Measurements from ENCODE around the gene GAMT. TPM values are rescaled to one million over a fixed set of nuclear protein-coding genes. Genes with fewer than 3 reads are reported as not detected.

The GAMT gene
- total RNA-seq, 2 experiments from 2014 or later = 27.8 to 29.5 TPM

DNA sequence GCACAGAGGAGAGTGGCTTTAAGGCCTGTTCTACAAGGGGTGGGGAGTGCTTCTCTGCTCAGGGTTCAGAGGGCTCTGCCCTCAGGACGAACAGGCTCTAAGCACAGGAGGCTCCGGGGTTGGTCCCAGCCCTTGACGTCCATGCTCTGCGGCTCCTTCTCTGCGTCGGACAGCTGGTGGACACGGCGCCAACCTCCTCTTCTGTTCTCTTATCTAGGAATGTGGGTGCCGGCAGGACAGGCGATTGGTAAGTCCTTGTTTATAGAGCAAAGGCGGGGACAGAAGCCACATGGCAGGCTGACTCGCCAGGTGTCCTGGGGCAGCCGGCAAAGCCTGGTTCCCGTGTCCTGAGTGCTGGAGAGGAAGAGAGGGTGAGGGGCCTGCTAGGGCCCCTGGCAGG is 28.4 kb upstream of the GAMT start:
- no peaks in the 10 kb centered on the region for H3K27me3 Mint-ChIP-seq
- intact Hi-C loops (cut with micrococcal nuclease) = no loop called here
- no peaks in the 10 kb centered on the region for H3K4me1 Mint-ChIP-seq (ENCODE audit: low read depth)
- CTCF ChIA-PET = no interaction called here
- peaks cover 23% of the 10 kb centered on the region for H3K36me3 Mint-ChIP-seq (ENCODE audit: low read depth)
- TF ChIP-seq, protein P1, sequence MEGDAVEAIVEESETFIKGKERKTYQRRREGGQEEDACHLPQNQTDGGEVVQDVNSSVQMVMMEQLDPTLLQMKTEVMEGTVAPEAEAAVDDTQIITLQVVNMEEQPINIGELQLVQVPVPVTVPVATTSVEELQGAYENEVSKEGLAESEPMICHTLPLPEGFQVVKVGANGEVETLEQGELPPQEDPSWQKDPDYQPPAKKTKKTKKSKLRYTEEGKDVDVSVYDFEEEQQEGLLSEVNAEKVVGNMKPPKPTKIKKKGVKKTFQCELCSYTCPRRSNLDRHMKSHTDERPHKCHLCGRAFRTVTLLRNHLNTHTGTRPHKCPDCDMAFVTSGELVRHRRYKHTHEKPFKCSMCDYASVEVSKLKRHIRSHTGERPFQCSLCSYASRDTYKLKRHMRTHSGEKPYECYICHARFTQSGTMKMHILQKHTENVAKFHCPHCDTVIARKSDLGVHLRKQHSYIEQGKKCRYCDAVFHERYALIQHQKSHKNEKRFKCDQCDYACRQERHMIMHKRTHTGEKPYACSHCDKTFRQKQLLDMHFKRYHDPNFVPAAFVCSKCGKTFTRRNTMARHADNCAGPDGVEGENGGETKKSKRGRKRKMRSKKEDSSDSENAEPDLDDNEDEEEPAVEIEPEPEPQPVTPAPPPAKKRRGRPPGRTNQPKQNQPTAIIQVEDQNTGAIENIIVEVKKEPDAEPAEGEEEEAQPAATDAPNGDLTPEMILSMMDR (IDR thresholded peaks at IDR 0.05) = no peak
- POLR2A ChIA-PET = interaction anchor here (1.2 to 1.5 kb wide), 2 partner anchors 13 kb away, joined by 3 read pairs; no protein-coding TSS in a partner anchor
- ATAC-seq (no peak), DNase-seq (no peak)
- H3K9me3 Mint-ChIP-seq = no peaks in the 10 kb centered on the region
- no peak overlapping the region for H3K27ac Mint-ChIP-seq
- no peak overlapping the region for H3K4me3 Mint-ChIP-seq

DNA sequence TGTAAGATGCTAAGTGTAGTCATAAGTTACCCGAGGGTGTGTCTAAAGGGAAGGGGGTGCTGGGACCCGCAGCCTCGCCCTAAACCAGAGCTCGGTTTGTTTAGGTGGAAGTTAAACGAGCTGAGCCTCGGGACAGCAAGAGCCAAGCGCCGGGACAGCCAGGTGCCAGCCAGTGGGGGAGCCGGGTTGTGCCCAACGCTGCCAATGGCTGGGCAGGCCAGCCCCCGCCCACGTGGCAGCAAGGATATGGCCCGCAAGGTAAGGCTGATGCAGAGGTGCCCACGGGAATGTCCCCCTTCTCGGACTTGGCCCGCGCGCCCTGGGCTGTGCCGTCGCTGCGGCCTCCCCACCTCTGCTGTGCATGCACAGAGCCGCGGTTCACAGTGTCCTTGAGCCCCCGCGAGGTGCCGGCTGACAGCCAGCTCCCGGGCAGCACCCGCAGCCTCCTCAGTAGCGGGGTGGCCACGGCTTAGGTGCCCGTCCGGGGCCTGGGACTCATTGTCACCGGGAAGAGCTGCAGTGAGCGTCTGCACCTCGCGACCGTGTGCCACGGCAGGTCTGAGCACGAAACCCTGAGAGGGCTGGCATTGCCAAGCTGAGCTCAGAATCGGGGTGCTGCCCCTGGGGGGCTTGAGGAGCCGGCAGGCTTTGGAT is 27.5 kb upstream of the GAMT start:
- Mint-ChIP-seq H3K36me3 (ENCODE audit: low read depth) (peaks cover 23% of the 10 kb centered on the region), H3K27ac (no peak overlapping the region), H3K4me3 (no peak overlapping the region), H3K4me1 (ENCODE audit: low read depth) (no peaks in the 10 kb centered on the region), H3K27me3 (no peaks in the 10 kb centered on the region), H3K9me3 (no peaks in the 10 kb centered on the region)
- DNase-seq (no peak), ATAC-seq (no peak)
- TF ChIP-seq, protein P1 (IDR thresholded peaks at IDR 0.05) = no peak
- intact Hi-C loops (cut with micrococcal nuclease) = no loop called here
- ChIA-PET POLR2A (interaction anchor here (1.2 to 1.5 kb wide), 2 partner anchors 13 to 14 kb away, joined by 3 read pairs; no protein-coding TSS in a partner anchor), CTCF (interaction anchor here (0.6 kb wide), 1 partner anchor 75 kb away, joined by 3 read pairs; no protein-coding TSS in a partner anchor)

DNA sequence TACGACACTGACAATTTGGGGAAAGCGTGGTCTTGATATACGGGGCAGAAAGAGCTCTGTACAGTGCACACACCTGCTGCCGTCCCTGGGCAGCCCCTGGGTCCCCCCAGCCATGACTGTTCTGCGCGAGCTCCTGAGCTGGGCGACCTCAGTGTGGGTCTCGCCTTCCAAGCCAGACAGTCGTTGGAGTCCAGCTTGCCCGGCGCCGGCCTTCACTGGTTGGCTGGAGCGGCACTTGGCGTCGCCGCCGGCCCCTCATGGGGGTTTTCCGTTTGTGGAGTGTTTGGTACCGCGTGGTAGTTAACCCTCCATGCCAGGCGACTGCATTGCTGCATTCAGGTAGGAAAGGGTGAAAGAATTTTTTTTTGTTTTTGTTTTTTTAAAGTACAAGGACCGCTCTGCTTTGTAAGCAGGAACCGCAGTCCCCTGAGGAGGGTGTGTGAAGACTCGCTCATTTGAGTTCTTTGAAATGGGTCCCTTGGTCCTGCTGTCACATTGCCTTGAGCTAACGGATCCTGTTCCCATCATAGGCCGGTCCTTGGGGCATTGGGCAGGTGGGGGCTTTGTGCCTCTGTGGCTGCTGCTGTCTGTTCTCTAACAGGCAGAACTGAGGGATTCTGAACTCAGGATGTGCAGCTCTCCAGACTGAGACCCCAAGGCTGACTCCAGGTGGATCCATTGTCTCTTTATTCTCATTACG is 26.0 kb upstream of the GAMT start:
- ChIA-PET POLR2A (interaction anchor here (0.7 to 1.0 kb wide), 2 partner anchors 11 to 26 kb away, joined by 3 read pairs; partner anchors contain the start of gene RPS15), CTCF (no interaction called here)
- Mint-ChIP-seq H3K27ac (no peak overlapping the region), H3K9me3 (no peaks in the 10 kb centered on the region), H3K36me3 (ENCODE audit: low read depth) (peaks cover 32% of the 10 kb centered on the region), H3K27me3 (no peaks in the 10 kb centered on the region), H3K4me3 (no peak overlapping the region), H3K4me1 (ENCODE audit: low read depth) (no peaks in the 10 kb centered on the region)
- intact Hi-C loops (cut with micrococcal nuclease) = no loop called here
- TF ChIP-seq, protein P1 (IDR thresholded peaks at IDR 0.05) = no peak
- DNase-seq (no peak), ATAC-seq (no peak)

DNA sequence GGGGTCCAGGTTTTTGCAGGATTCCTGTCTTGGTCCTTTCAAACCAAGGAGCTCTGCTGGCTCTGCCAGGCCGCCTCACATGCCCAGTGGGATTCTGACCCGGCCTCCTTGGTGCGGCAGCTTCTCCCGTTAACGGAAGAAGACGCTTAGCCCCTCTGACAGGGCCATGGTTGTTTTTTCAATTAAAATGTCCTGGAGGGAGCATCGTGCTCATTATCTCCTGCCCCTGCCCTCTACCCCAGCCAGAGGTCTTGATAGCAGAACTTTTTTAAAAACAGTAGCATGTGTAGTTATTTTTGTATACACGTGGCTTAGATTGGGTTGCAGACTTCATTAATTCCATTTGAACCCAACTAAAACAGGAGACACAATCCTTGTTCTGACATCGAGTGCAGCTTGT is 25.4 kb upstream of the GAMT start:
- Mint-ChIP-seq H3K4me1 (ENCODE audit: low read depth) (no peaks in the 10 kb centered on the region), H3K36me3 (ENCODE audit: low read depth) (peaks cover 30% of the 10 kb centered on the region), H3K9me3 (no peaks in the 10 kb centered on the region), H3K27ac (no peak overlapping the region), H3K27me3 (no peaks in the 10 kb centered on the region), H3K4me3 (no peak overlapping the region)
- TF ChIP-seq, protein P1 (IDR thresholded peaks at IDR 0.05) = no peak
- DNase-seq (no peak), ATAC-seq (no peak)
- intact Hi-C loops (cut with micrococcal nuclease) = no loop called here
- CTCF ChIA-PET = no interaction called here
- POLR2A ChIA-PET = interaction anchor here (0.7 to 1.0 kb wide), 2 partner anchors 12 to 27 kb away, joined by 3 read pairs; partner anchors contain the start of gene RPS15

DNA sequence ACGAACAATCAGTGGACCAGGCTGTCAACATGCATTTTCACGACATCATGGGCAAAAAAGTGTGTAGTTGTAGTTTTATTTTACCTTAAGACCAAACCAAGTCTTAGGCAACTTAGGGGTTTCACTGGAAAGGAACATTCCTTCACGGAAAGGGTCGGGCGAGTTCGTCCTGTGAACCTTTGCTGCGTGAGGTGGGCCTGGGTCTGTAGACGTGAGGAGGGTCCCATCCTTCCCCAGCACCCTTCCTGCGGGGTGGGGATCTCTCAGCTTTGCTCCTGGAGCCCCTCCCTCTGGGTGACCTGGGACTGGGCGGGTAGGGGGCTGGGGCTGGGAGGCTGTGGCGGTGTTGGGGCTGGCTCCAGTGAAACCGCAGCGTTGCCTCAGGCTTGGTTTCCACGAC is 24.6 kb upstream of the GAMT start:
- DNase-seq (no peak), ATAC-seq (no peak)
- CTCF ChIA-PET = no interaction called here
- H3K27ac Mint-ChIP-seq = no peak overlapping the region
- no peaks in the 10 kb centered on the region for H3K27me3 Mint-ChIP-seq
- H3K4me1 Mint-ChIP-seq (ENCODE audit: low read depth) = no peaks in the 10 kb centered on the region
- H3K36me3 Mint-ChIP-seq (ENCODE audit: low read depth) = peaks cover 28% of the 10 kb centered on the region
- intact Hi-C loops (cut with micrococcal nuclease) = no loop called here
- H3K9me3 Mint-ChIP-seq = no peaks in the 10 kb centered on the region
- TF ChIP-seq, protein P1 (IDR thresholded peaks at IDR 0.05) = no peak
- H3K4me3 Mint-ChIP-seq = no peak overlapping the region
- POLR2A ChIA-PET = interaction anchor here (1.3 kb wide), 1 partner anchor 14 kb away, joined by 5 read pairs; no protein-coding TSS in a partner anchor

Measured in activated CD8-positive, alpha-beta T cell treated with anti-CD3 and anti-CD28 coated beads for 36 hours (primary cell).